ENCODE data around the gene C1QTNF6. TPM values are rescaled to one million over a fixed set of nuclear protein-coding genes. Genes with fewer than 3 reads are reported as not detected.

Gene C1QTNF6
- polyA plus RNA-seq, 1 donor (not counting 4 experiments of a cell fraction or from before 2014, with no cell fraction given): 17.1 TPM

- H3K9ac ChIP-seq (ENCODE audit: control insufficient read depth, extremely low read depth, insufficient read depth, low read length): no peak overlapping the region
- no peak overlapping the region for H3K4me2 ChIP-seq (ENCODE audit: control insufficient read depth, extremely low read depth, insufficient read depth, low read depth, low read length)
- no peaks in the 10 kb centered on the region for H3K9me3 ChIP-seq (ENCODE audit: control insufficient read depth, low read depth, low read length)
- no peak overlapping the region for H2AFZ ChIP-seq (ENCODE audit: control insufficient read depth, low read length)
- H4K20me1 ChIP-seq (ENCODE audit: control insufficient read depth, extremely low read depth, insufficient read depth, low read length): no peaks in the 10 kb centered on the region
- H3K79me2 ChIP-seq (ENCODE audit: control insufficient read depth, insufficient read depth, low read length): peaks cover 6% of the 10 kb centered on the region
- dilution Hi-C loops (cut with MboI; ENCODE audit: extremely low pct_ligation_motif_present, low sequenced_read_pairs): no loop called here
- no peak for TF ChIP-seq CTCF (optimal IDR thresholded peaks at IDR 0.05 in 1 of 3, IDR thresholded peaks at IDR 0.05 in 1 of 3, conservative IDR thresholded peaks at IDR 0.05 in 1 of 3; ENCODE audit: extremely low read depth in 1 of 3, insufficient read depth in 2 of 3, low read length in 3 of 3)
- no peak for TF ChIP-seq EZH2 (IDR thresholded peaks at IDR 0.05; ENCODE audit: low read length)
- peaks cover 14 to 21% of the 10 kb centered on the region in 2 experiments for H3K36me3 ChIP-seq (ENCODE audit: control insufficient read depth in 2 of 2, extremely low read depth in 1 of 2, insufficient read depth in 2 of 2, low read length in 2 of 2)
- H3K27ac ChIP-seq (ENCODE audit: control insufficient read depth, insufficient read depth, low read length): no peak overlapping the region
- no peaks in the 10 kb centered on the region for H3K9me1 ChIP-seq (ENCODE audit: control insufficient read depth, extremely low read depth, insufficient read depth, low read length)
- no peak overlapping the region for H3K4me3 ChIP-seq (ENCODE audit: control insufficient read depth in 2 of 3, extremely low read depth in 1 of 3, insufficient read depth in 2 of 3, low read depth in 1 of 3, low read length in 3 of 3)
- DNase-seq (ENCODE audit: low read depth, low spot score): no peak
- peaks cover 7% of the 10 kb centered on the region for H3K4me1 ChIP-seq (ENCODE audit: control insufficient read depth, extremely low read depth, insufficient read depth, low read length)
- H3K27me3 ChIP-seq (ENCODE audit: control insufficient read depth, extremely low read depth, insufficient read depth, low read length): no peaks in the 10 kb centered on the region
- FAIRE-seq: no peak
Observed at GRCh38 chr22:37181681-37182080, 6.4 kb downstream of the C1QTNF6 start.

DNA sequence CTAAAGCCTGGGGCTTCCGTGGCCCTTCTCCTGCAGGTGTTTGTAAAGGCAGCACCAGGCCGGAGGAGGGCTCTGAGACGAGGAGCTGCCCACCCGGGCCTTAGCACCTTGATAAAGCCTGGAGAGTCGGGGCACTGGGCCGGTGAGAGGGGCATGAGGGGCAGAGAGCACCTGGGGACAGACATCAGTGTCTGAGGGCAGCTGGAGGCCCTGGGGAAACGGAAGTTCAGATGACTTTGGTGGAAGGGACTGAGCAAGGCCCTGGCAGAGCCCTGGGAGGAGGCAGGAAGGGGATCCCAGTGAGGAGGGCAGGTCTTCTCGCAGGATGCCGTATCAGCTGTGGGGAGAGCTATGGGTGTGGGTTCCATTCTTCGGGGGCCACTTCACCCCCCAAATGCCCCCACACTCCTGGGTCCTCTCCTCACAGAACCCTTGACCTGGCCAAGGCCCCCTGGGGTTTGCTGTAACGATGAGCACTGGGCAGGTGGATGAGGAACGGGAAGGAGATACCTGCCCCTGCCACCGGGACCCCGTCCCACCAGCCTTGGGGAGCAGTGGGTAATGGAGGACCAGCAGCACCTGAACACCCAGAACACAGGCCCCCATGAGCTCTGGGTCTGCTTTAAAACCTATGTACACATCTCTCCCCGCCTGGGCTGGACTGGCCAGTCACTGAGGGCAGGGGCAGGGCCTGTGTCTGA is 7.4 kb downstream of the C1QTNF6 start:
- DNase-seq (ENCODE audit: low read depth, low spot score): no peak
- Histone ChIP-seq H3K9ac (ENCODE audit: control insufficient read depth, extremely low read depth, insufficient read depth, low read length) (no peak overlapping the region), H3K9me3 (ENCODE audit: control insufficient read depth, low read depth, low read length) (no peaks in the 10 kb centered on the region), H3K27me3 (ENCODE audit: control insufficient read depth, extremely low read depth, insufficient read depth, low read length) (no peaks in the 10 kb centered on the region), H3K4me3 (ENCODE audit: control insufficient read depth in 2 of 3, extremely low read depth in 1 of 3, insufficient read depth in 2 of 3, low read depth in 1 of 3, low read length in 3 of 3) (no peak overlapping the region), H3K4me1 (ENCODE audit: control insufficient read depth, extremely low read depth, insufficient read depth, low read length) (peaks cover 13% of the 10 kb centered on the region), H3K36me3 (ENCODE audit: control insufficient read depth in 2 of 2, extremely low read depth in 1 of 2, insufficient read depth in 2 of 2, low read length in 2 of 2) (peaks cover 14 to 21% of the 10 kb centered on the region in 2 experiments), H2AFZ (ENCODE audit: control insufficient read depth, low read length) (no peak overlapping the region), H4K20me1 (ENCODE audit: control insufficient read depth, extremely low read depth, insufficient read depth, low read length) (no peaks in the 10 kb centered on the region), H3K9me1 (ENCODE audit: control insufficient read depth, extremely low read depth, insufficient read depth, low read length) (no peaks in the 10 kb centered on the region), H3K79me2 (ENCODE audit: control insufficient read depth, insufficient read depth, low read length) (peaks cover 4% of the 10 kb centered on the region), H3K4me2 (ENCODE audit: control insufficient read depth, extremely low read depth, insufficient read depth, low read depth, low read length) (no peak overlapping the region), H3K27ac (ENCODE audit: control insufficient read depth, insufficient read depth, low read length) (no peak overlapping the region)
- TF ChIP-seq CTCF (optimal IDR thresholded peaks at IDR 0.05 in 1 of 3, IDR thresholded peaks at IDR 0.05 in 1 of 3, conservative IDR thresholded peaks at IDR 0.05 in 1 of 3; ENCODE audit: extremely low read depth in 1 of 3, insufficient read depth in 2 of 3, low read length in 3 of 3) (no peak), EZH2 (IDR thresholded peaks at IDR 0.05; ENCODE audit: low read length) (no peak)
- no peak for FAIRE-seq
- dilution Hi-C loops (cut with MboI; ENCODE audit: extremely low pct_ligation_motif_present, low sequenced_read_pairs): no loop called here

Data from keratinocyte (primary cell).